Kidney (tissue), 14 donors: ENCODE results near the gene ZNF772. TPM values are rescaled to one million over a fixed set of nuclear protein-coding genes. Genes with fewer than 3 reads are reported as not detected.
"Not testable (repeated sequence)": the region's sequence is repeated elsewhere in the genome, so short reads cannot be mapped to it uniquely, and the experiment has no call there.

Experiments
- DNase-seq, 5 donors: peaks; one replicate each; pipeline ENCODE4 v3.0.0-alpha.2; 2013 to 2020
- FAIRE-seq: peaks from 2 replicates; lab custom pipeline; 2012; peaks lifted over from hg19 to GRCh38; lab: Jason Lieb, UNC
- H3K27ac ChIP-seq, 2 donors: one replicate each; pipeline ENCODE4 v1.7.0; 2013; ENCODE audit warnings: low read depth in 2 of 2, low read length in 2 of 2, inconsistent platforms in 1 of 2
- H3K27me3 ChIP-seq: one replicate; pipeline ENCODE4 v1.7.1; 2013; ENCODE audit warnings: low read length, inconsistent platforms; ENCODE audit not compliant: control insufficient read depth, insufficient read depth
- H3K36me3 ChIP-seq, 3 donors: one replicate each; pipeline versions ENCODE4 v1.7.0 to v1.7.1; 2013; ENCODE audit warnings: low read length in 3 of 3, control low read depth in 1 of 3, inconsistent platforms in 1 of 3; ENCODE audit not compliant: insufficient read depth in 3 of 3, control insufficient read depth in 2 of 3
- H3K4me1 ChIP-seq, 3 donors: one replicate each; pipeline versions ENCODE4 v1.7.0 to v1.7.1; 2013; ENCODE audit warnings: low read length in 3 of 3, inconsistent platforms in 1 of 3, low read depth in 1 of 3; ENCODE audit not compliant: control insufficient read depth in 2 of 3, insufficient read depth in 2 of 3
- H3K4me3 ChIP-seq, 3 donors: one replicate each; pipeline versions ENCODE4 v1.7.0 to v1.8.1; 2013; ENCODE audit warnings: low read length in 3 of 3, control low read depth in 1 of 3, inconsistent platforms in 1 of 3
- H3K9ac ChIP-seq, 3 donors: one replicate each; pipeline versions ENCODE4 v1.7.0 to v1.7.1; 2013; ENCODE audit warnings: low read length in 3 of 3, control low read depth in 1 of 3, inconsistent platforms in 1 of 3
- H3K9me3 ChIP-seq, 3 donors: one replicate each; pipeline versions ENCODE4 v1.7.0 to v1.7.1; 2013; ENCODE audit warnings: low read length in 3 of 3, control low read depth in 1 of 3, inconsistent platforms in 1 of 3; ENCODE audit not compliant: control insufficient read depth in 2 of 3, insufficient read depth in 1 of 3
- CTCF ChIP-seq: IDR thresholded peaks from 3 replicates; pipeline ENCODE4 v1.5.1; 2012; ENCODE audit warnings: mild to moderate bottlenecking, moderate library complexity, borderline replicate concordance; ENCODE audit not compliant: insufficient read depth; ENCODE audit errors: extremely low read depth
- intact Hi-C: fragments of 100-400 bp; cut with DNase I; formaldehyde crosslinking; loops from one replicate; pipeline ENCODE4 v1.11.1; 2022
- polyA plus RNA-seq: library from polyadenylated mRNA; stranded (reverse); fragments of 350-450 nt; fragmentation: Illumina TruSeq; extraction: RNeasy Lipid Tissue Mini Kit (QIAGEN cat#74804); gene quantifications from one replicate; pipeline ENCODE4 v1.2.3, GENCODE V29; 2014; ENCODE audit warnings: low read depth, low replicate concordance; ENCODE audit not compliant: insufficient read depth
- total RNA-seq: library from RNA; stranded (reverse); fragmentation: NEBNext Ultra II Directional; extraction: Animal tissue kit (Norgen Biotek cat#: 25700); gene quantifications from one replicate; pipeline ENCODE4 v1.2.1, GENCODE V29; 2021
- donor health status: control.
- donor health status: control.
- donor health status: control.
- donor health status: control.
- donor health status: control.
- donor health status: DM: yes; HTN: yes; CAD: no.
- donor health status: Normal renal cell carcinoma (clear cell type).

ZNF772 gene
- total and polyA plus RNA-seq, 2 donors from 2014 or later = 3.1 to 20.0 TPM

- H3K9ac ChIP-seq, H3K4me1 ChIP-seq, H3K27ac ChIP-seq, DNase-seq, FAIRE-seq, intact Hi-C loops, H3K27me3 ChIP-seq: not testable (repeated sequence)
- Histone ChIP-seq H3K36me3 (peaks cover 11 to 14% (median 14%) of the 10 kb centered on the region in 3 donors), H3K9me3 (peaks cover 0 to 15% (median 2%) of the 10 kb centered on the region in 3 donors), H3K4me3 (peak overlapping the region; percentile 23 to 38 (median 24))
These were observed 10.9 kb upstream of the ZNF772 start for GRCh38 chr19:57488299-57488644.

- H3K27me3 ChIP-seq, intact Hi-C loops, H3K4me1 ChIP-seq: not testable (repeated sequence)
- peaks cover 0 to 11% (median 2%) of the 10 kb centered on the region in 3 donors for H3K9me3 ChIP-seq
- DNase-seq (peak; percentile 95 to 97 (median 96)), FAIRE-seq (peak; percentile 73)
- H3K36me3 ChIP-seq = peaks cover 8 to 10% (median 10%) of the 10 kb centered on the region in 3 donors
- H3K27ac ChIP-seq = peak within 1 kb of the TSS; percentile 63 to 65
- H3K9ac ChIP-seq = peak within 1 kb of the TSS; percentile 44 to 87 (median 85)
- H3K4me3 ChIP-seq = peak within 1 kb of the TSS; percentile 80 to 84 (median 82)
These were observed 10.3 kb upstream of the ZNF772 start, which contains the start of gene ZNF419 for GRCh38 chr19:57487477-57488298. Gene ZNF419 (plus strand): TSS chr19:57487750. CDS start chr19:57487951, 201 bp downstream.

DNA sequence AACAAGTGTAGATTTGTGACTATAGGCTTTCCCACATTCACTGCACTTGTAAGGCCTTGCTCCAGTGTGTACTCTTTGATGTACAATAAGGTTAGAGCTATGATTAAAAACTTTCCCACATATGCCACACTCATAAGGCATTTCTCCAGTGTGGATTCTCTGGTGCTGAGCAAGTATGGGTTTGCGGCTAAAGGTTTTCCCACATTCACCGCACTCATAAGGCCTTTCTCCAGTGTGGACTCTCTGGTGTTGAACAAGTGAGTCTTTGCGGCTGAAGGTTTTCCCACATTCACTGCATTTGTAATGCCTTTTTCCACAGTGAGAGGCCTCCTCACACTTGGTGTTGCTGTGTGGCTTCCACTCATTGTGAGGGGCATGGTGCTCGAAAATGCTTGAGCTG lies 3.7 kb downstream of the ZNF772 start:
- intact Hi-C loops = no loop called here
- peak in 1 of 5 donors; percentile 7 for DNase-seq
- Histone ChIP-seq H3K27me3 (no peaks in the 10 kb centered on the region), H3K27ac (no peak overlapping the region), H3K9ac (no peak overlapping the region), H3K4me1 (peaks cover 0 to 2% (median 0%) of the 10 kb centered on the region in 3 donors), H3K36me3 (peaks cover 27 to 42% (median 39%) of the 10 kb centered on the region in 3 donors), H3K4me3 (peak overlapping the region in 2 of 3 donors; percentile 10 to 16), H3K9me3 (peaks cover 27 to 82% (median 54%) of the 10 kb centered on the region in 3 donors)
- FAIRE-seq = no peak
- no peak for TF ChIP-seq CTCF

- H3K27ac ChIP-seq = no peak overlapping the region
- TF ChIP-seq CTCF = no peak
- DNase-seq = no peak
- H3K27me3 ChIP-seq = no peaks in the 10 kb centered on the region
- H3K9me3 ChIP-seq = peaks cover 10 to 69% (median 27%) of the 10 kb centered on the region in 3 donors
- H3K9ac ChIP-seq = no peak overlapping the region
- intact Hi-C loops = no loop called here
- H3K4me1 ChIP-seq = no peaks in the 10 kb centered on the region
- H3K36me3 ChIP-seq = peaks cover 5 to 20% (median 5%) of the 10 kb centered on the region in 3 donors
- FAIRE-seq = no peak
- H3K4me3 ChIP-seq = peak overlapping the region in 1 of 3 donors; percentile 35
These were observed 10.9 kb downstream of the ZNF772 start for GRCh38 chr19:57466489-57466888.
